ENCODE data around the gene NUDT19. TPM values are rescaled to one million over a fixed set of nuclear protein-coding genes. Genes with fewer than 3 reads are reported as not detected.

Gene NUDT19
- total RNA-seq, 1 experiment from 2014 or later, result 6.1 TPM

DNA sequence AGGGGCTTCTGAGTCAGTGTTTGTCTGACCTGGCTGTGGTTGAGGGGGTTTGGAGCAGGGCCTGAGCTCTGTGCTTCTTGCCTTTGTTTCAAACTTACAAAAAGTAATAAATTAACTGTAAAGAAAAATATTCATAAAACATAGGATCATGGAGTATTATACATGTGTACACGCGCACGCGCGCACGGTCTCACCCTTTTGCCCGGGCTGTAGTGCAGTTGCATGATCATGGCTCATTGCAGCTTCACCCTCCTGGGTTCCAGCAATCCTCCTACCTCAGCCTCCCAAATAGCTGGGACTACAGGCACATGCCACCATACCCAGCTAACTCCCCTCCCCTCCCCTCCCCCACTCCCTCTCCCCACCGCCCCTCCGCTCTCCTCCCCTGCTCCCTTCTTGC, 51.4 kb downstream of the NUDT19 start:
- Histone ChIP-seq H3K4me2 (ENCODE audit: insufficient read depth, insufficient read length, low read length) (no peak overlapping the region), H2BK5ac (ENCODE audit: insufficient read length, low read length) (no peak overlapping the region), H3K9ac (ENCODE audit: extremely low read depth, insufficient read length, low read length) (no peak overlapping the region), H4K8ac (replicated peaks; ENCODE audit: insufficient read length, low read depth, low read length) (no peak overlapping the region), H3K23ac (ENCODE audit: insufficient read length, low read depth, low read length) (no peak overlapping the region), H4K91ac (ENCODE audit: insufficient read length, low read depth, low read length) (no peak overlapping the region), H3K27ac (ENCODE audit: insufficient read length, low read depth, low read length) (no peak overlapping the region), H2AFZ (ENCODE audit: low read length) (no peak overlapping the region), H2BK120ac (ENCODE audit: low read depth, low read length, poor library complexity, severe bottlenecking) (no peak overlapping the region), H4K5ac (ENCODE audit: insufficient read length, low read depth, low read length) (no peak overlapping the region), H3K27me3 (ENCODE audit: insufficient read depth, low read length) (no peaks in the 10 kb centered on the region), H3K23me2 (ENCODE audit: insufficient read length, low read depth, low read length, poor library complexity, severe bottlenecking) (no peaks in the 10 kb centered on the region), H2AK5ac (ENCODE audit: insufficient read length, low read length) (no peak overlapping the region), H3T11ph (ENCODE audit: low read length) (no peak overlapping the region), H3K4ac (ENCODE audit: low read depth, low read length) (no peak overlapping the region), H2BK20ac (ENCODE audit: low read depth, low read length, poor library complexity, severe bottlenecking) (no peak overlapping the region), H3K4me1 (ENCODE audit: insufficient read depth, low read length) (no peaks in the 10 kb centered on the region), H3K9me3 (ENCODE audit: control insufficient read depth, low read depth, low read length) (no peaks in the 10 kb centered on the region), H3K79me1 (ENCODE audit: insufficient read depth, low read depth, low read length, poor library complexity, severe bottlenecking) (no peaks in the 10 kb centered on the region), H3K18ac (ENCODE audit: insufficient read length, low read depth, low read length) (no peak overlapping the region), H3K56ac (ENCODE audit: insufficient read length, low read depth, low read length) (no peak overlapping the region), H4K20me1 (ENCODE audit: control insufficient read depth, insufficient read depth, insufficient read length) (no peaks in the 10 kb centered on the region), H2BK12ac (ENCODE audit: insufficient read length, low read depth, low read length) (no peak overlapping the region), H3K79me2 (ENCODE audit: insufficient read depth, low read length) (no peaks in the 10 kb centered on the region), H3K14ac (ENCODE audit: insufficient read depth, low read length) (no peak overlapping the region), H2BK15ac (ENCODE audit: low read depth, low read length) (no peak overlapping the region)
- Mint-ChIP-seq H3K27me3 (ENCODE audit: low read depth) (peaks cover 3% of the 10 kb centered on the region; the same call in 1 of the 2 replicates), H3K9me3 (no peaks in the 10 kb centered on the region), H3K4me1 (peaks cover 0 to under 1% of the 10 kb centered on the region in 2 experiments; a peak in 1 of 4 replicates), H3K4me3 (no peak overlapping the region), H3K36me3 (ENCODE audit: insufficient read depth in 1 of 3, low read depth in 3 of 3) (no peaks in the 10 kb centered on the region), H3K27ac (peak overlapping the region in 1 of 3 experiments; percentile 61; a peak in 1 of 7 replicates)
- DNase-seq, result no peak
- WGBS (ENCODE audit: extremely low coverage, insufficient read length, low lambda C conversion rate), result no CpG with 5 or more reads among the region's 9 CpGs
- TF ChIP-seq, protein P1, sequence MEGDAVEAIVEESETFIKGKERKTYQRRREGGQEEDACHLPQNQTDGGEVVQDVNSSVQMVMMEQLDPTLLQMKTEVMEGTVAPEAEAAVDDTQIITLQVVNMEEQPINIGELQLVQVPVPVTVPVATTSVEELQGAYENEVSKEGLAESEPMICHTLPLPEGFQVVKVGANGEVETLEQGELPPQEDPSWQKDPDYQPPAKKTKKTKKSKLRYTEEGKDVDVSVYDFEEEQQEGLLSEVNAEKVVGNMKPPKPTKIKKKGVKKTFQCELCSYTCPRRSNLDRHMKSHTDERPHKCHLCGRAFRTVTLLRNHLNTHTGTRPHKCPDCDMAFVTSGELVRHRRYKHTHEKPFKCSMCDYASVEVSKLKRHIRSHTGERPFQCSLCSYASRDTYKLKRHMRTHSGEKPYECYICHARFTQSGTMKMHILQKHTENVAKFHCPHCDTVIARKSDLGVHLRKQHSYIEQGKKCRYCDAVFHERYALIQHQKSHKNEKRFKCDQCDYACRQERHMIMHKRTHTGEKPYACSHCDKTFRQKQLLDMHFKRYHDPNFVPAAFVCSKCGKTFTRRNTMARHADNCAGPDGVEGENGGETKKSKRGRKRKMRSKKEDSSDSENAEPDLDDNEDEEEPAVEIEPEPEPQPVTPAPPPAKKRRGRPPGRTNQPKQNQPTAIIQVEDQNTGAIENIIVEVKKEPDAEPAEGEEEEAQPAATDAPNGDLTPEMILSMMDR (conservative IDR thresholded peaks at IDR 0.05), result no peak
